HG02981 (cell line): ENCODE measurements around the gene TMEM156.
"Not testable (repeated sequence)": the region's sequence is repeated elsewhere in the genome, so short reads cannot be mapped to it uniquely, and the experiment has no call there.

Source experiments
- ATAC-seq: cut with Tn5 transposase; IDR thresholded peaks from one replicate; pipeline ENCODE4 v1.9.1; 2021; ENCODE audit warnings: mild to moderate bottlenecking, moderate library complexity; ENCODE audit not compliant: unreplicated experiment

TMEM156 gene

DNA sequence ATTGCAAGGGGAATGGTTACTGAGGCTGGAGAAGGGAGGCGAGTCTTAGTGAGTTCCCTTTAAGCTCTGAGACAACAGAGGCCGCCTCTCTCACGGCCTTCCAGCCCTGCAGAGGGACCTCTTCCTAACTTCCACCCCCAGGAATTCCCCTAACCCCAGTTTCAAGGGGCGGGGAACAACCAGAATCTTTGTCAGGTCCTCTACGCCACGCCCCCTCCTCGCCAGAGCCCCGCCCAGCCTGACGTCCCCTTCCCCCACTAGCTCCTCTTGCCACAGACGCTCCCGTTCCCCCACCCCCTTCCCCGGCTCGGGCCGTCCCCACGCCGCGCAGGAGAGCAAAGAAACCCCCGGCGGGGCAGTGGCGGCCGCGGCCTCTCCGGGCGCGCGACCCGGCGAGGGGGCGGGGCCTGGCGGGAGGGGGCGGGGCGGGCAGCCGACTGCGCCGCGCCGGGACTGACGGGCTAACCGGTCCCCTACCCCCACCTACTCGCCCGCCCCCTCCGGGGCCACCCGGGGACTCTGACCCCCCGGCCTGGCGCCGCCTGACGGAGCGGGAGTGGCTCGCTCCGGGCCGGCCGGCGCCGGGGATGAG is 12.3 kb upstream of the TMEM156 start:
- peak; percentile 72 for ATAC-seq

- no peak for ATAC-seq
Observed at GRCh38 chr4:39043861-39044363, 11.7 kb upstream of the TMEM156 start.

DNA sequence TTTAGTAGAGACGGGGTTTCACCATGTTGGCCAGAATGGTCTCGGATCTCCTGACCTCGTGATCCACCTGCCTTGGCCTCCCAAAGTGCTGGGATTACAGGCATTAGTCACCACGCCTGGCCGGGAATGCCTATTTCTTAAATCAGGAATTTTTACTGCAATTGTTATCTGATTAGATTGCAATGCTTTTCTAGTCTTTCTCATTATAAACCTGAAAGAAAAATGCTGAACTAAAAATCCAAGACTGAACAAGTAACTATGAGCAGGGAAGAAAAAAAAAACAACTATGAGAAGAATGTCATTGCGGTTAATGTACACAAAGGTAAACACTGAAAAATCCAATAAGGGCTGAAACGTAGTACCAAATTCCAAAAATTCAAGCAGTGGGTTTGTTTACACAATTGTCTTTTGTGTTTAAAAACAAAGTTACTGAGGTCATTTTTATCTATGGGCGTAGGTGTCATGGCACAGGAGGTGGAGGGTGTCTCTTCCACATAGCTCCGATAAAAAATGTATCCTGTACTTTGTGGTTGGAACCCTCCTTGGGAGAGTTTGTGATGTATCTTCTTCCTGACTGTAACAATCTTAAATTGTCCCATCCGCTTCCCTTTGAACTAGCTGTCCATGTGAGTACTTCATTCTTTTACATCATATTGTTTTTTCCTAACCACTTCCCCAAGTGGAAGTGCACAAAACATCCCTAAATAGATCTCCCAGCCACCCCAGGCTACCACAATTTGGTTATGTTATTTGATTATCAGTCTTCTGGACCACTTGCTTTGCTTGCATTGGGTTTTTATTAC is 11.1 kb upstream of the TMEM156 start:
- ATAC-seq, result no peak

DNA sequence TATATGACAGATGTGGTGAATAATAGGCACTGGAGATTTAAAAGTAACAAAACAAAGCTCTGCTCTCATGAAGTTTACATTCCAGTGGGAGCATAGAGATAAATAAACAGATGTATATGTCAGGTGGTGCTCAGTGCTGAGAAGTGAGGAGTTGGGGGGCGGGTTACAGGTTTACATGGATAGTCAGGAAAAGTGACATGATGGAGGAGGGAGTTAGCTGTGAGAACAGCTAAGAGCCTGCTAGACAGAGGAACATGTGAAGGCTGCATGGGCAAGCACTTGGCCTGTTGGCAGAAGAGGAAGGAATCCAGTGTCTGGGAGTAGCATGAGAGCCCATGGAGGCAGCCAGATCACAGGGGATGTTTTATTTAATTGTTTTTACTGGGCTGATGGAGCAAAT is 10.2 kb upstream of the TMEM156 start:
- no peak for ATAC-seq

- ATAC-seq, result no peak
Observed at GRCh38 chr4:39039108-39039507, 6.9 kb upstream of the TMEM156 start.

GRCh38 chr4:39037941-39038340 is 5.7 kb upstream of the TMEM156 start:
- ATAC-seq, result no peak

GRCh38 chr4:39037491-39037825 is 5.2 kb upstream of the TMEM156 start:
- no peak for ATAC-seq

GRCh38 chr4:39036172-39036571 is 4.0 kb upstream of the TMEM156 start:
- no peak for ATAC-seq

- ATAC-seq, result not testable (repeated sequence)
Observed at GRCh38 chr4:39031590-39032020, 604 bp downstream of the TMEM156 start.

DNA sequence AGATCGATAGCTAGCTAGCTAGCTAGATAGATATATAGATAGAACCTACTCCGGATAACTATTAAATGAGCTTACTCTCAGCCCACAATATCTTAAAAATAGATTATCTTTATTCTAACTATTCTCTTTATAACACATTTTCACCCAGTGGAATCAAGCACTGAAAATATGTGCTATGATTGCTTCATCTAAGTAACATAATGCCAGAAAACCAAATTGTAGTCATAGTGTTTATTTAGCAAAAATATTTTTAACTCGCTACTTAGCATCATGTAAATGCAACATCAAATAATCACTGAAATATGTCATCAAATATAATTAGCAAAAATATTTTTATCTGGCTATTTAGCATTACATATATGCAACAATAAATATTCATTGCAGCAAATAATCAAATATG is 1.5 kb downstream of the TMEM156 start:
- ATAC-seq, result no peak

DNA sequence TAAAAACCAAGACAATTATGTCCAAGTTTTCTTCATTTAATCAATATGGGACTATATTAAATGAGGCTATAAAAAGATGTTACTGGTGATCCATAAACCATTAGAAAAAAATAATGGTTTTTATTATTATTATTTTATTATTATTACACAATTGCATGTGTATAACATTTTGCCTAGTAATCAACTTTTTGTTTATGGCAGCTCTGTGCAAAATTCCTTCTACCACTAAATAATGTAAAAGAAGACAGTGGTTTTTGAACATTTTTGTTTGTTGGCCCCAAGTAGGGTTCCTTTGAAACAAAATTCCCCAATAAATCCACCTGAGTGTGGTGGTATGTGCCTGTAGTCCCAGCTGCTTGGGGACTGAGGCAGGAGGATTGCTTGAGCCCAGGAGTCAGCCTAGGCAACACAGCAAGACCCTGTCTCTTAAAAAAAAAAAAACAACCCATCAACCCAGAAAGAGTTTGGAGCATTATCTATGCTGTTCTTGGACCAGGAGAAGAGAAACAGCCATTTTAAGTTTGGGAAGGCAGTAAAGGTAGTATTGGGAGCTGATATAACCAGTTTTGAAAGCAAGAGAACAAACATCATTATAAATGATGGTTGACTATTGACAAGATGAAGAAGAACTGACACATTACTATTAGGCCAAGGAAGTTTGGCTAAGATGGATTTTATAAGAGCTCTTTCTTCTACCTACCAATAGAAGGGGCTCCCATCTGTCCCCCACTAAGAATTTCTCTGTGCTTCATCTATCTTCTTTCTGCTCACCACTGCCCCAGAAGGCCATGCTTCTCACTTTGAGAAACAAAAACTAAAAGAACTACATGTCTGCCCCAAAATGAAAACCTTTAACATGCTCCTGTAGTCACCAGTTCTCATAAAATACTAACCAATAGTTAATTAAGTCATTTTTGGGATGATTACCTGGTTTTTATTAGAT is 2.2 kb downstream of the TMEM156 start:
- no peak for ATAC-seq

- no peak for ATAC-seq
Observed at GRCh38 chr4:39026096-39026495, 6.1 kb downstream of the TMEM156 start.

GRCh38 chr4:39025552-39026085 is 6.6 kb downstream of the TMEM156 start:
- no peak for ATAC-seq

DNA sequence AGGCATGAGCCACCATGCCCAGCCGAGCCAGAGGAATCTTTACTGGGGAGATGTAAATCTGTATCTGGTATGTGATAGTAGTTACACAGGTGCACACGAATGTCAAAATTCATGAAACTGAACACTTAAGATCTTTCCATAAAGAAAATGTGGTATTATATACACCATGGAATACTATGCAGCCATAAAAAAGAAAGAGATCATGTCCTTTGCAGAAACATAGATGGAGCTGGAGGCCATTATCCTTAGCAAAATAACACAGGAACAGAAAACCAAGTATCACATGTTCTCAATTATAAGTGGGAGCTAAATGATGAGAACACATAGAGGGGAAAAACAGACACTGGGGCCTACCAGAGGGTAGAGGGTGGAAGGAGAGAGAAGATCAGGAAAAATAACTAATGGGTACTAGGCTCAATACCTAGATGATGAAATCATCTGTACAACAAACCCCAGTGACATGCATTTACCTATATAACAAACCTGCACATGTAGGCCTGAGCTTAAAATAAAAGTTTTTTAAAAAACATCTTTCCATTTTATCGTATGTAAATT is 7.8 kb downstream of the TMEM156 start:
- no peak for ATAC-seq

DNA sequence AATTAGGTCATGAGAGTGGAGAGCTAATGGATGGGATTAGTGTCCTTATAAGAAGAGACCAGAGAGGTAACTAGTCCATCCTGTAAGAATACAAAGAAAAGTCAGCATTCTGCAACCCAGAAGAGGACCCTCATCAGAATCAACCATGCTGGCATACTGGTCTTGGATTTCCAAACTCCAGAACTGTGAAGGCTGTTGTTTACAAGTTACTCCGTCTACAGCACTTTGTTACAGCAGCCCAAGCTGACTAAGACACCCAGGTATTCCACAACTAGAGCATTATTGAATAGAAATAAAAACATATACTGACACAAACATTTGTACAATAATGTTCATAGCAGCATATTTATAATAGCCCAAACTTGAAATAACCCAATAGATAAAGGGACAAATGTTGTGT is 9.2 kb downstream of the TMEM156 start:
- no peak for ATAC-seq

- ATAC-seq, result no peak
Observed at GRCh38 chr4:39022241-39022640, 10.0 kb downstream of the TMEM156 start.

GRCh38 chr4:39021631-39022030 is 10.6 kb downstream of the TMEM156 start:
- ATAC-seq, result no peak

- ATAC-seq, result no peak
Observed at GRCh38 chr4:39020130-39020529, 12.1 kb downstream of the TMEM156 start.

DNA sequence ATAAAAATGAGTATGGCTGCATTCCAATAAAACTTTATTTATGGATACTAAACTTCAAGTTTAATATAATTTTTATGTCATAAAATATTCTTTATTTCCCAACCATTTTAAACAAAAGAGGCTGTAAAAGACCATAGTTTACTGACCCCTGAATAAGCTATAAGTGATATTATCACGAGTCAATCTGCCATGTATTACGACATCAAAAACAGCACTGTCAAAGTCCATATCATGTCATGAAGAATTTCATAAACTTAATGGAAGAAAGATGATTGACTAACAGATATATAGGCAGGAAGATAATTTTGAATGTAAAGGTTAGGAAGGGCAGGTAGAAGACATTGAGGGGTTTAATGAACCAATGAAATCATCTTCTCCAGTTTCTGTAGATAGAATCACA is 18.2 kb downstream of the TMEM156 start:
- ATAC-seq, result no peak

DNA sequence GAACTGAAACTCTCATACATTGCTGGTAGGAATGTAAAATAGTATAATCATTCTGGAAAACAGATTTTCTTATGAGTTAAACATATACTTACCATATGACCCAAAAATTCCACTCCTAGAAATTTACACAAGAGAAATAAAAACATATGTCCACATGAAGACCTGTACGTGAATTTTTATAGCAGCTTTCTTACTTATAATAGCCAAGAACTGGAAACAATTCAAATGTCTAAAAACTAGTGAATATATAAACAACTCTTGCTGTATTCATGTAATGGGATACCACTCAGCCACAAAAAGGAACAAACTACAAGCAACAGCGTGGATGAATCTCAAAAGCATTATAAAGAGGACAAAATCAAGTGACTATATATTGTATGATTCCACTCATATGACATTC is 27.5 kb downstream of the TMEM156 start:
- ATAC-seq, result no peak

- ATAC-seq, result not testable (repeated sequence)
Observed at GRCh38 chr4:39002058-39002457, 30.2 kb downstream of the TMEM156 start.
